Right forelimb (tissue), 1 donor: ENCODE results near the gene AFAP1L1.

Source experiments
- DNase-seq: peaks from one replicate; pipeline ENCODE4 v3.0.0-alpha.2; 2018

The AFAP1L1 gene

GRCh38 chr5:149271716-149272563 is at the start of gene AFAP1L1:
AFAP1L1 (plus strand) TSS chr5:149271859; CDS start chr5:149271969, 110 bp downstream.
- DNase-seq: peak; percentile 76

- DNase-seq: no peak
Observed at GRCh38 chr5:149223081-149223848, 48.4 kb upstream of the AFAP1L1 start.

- DNase-seq: no peak
Observed at GRCh38 chr5:149224282-149224681, 47.4 kb upstream of the AFAP1L1 start.

- DNase-seq: no peak
Observed at GRCh38 chr5:149227168-149227826, 44.4 kb upstream of the AFAP1L1 start.

- peak; percentile 53 for DNase-seq
Observed at GRCh38 chr5:149228618-149229297, 42.9 kb upstream of the AFAP1L1 start.

- DNase-seq: no peak
Observed at GRCh38 chr5:149229298-149229937, 42.2 kb upstream of the AFAP1L1 start.

GRCh38 chr5:149235841-149236240 is 35.8 kb upstream of the AFAP1L1 start:
- DNase-seq: no peak

GRCh38 chr5:149237662-149238061 is 34.0 kb upstream of the AFAP1L1 start:
- no peak for DNase-seq

GRCh38 chr5:149238540-149238939 is 33.1 kb upstream of the AFAP1L1 start:
- DNase-seq: no peak

- no peak for DNase-seq
Observed at GRCh38 chr5:149239917-149240316, 31.7 kb upstream of the AFAP1L1 start.

- DNase-seq: no peak
Observed at GRCh38 chr5:149240354-149240998, 31.2 kb upstream of the AFAP1L1 start.

- DNase-seq: no peak
Observed at GRCh38 chr5:149242339-149242738, 29.3 kb upstream of the AFAP1L1 start.

GRCh38 chr5:149246906-149247305 is 24.8 kb upstream of the AFAP1L1 start:
- DNase-seq: no peak

GRCh38 chr5:149247726-149248125 is 23.9 kb upstream of the AFAP1L1 start:
- DNase-seq: no peak

GRCh38 chr5:149251546-149251945 is 20.1 kb upstream of the AFAP1L1 start:
- DNase-seq: no peak

GRCh38 chr5:149254506-149254905 is 17.2 kb upstream of the AFAP1L1 start:
- DNase-seq: peak; percentile 58

GRCh38 chr5:149256451-149256850 is 15.2 kb upstream of the AFAP1L1 start:
- DNase-seq: no peak

GRCh38 chr5:149257131-149257530 is 14.5 kb upstream of the AFAP1L1 start:
- no peak for DNase-seq

GRCh38 chr5:149257889-149258705 is 13.6 kb upstream of the AFAP1L1 start:
- DNase-seq: no peak

- DNase-seq: no peak
Observed at GRCh38 chr5:149260761-149261160, 10.9 kb upstream of the AFAP1L1 start.

GRCh38 chr5:149261246-149261645 is 10.4 kb upstream of the AFAP1L1 start:
- DNase-seq: no peak
